GM12878 (cell line): ENCODE data around the gene DENND6B. TPM values are rescaled to one million over a fixed set of nuclear protein-coding genes. Genes with fewer than 3 reads are reported as not detected.

Experiments
- ATAC-seq: fragments of 200-7000 bp; cut with Tn5 transposase; 3 replicates; pipeline ENCODE4 v1.9.1; 2020; ENCODE audit warnings: mild to moderate bottlenecking, moderate library complexity
- BruUV-seq: library from RNA; stranded (reverse); fragments of 400-500 nt; replicated peaks from 2 replicates; lab custom pipeline; 2021; lab: Mats Ljungman, UMichigan
- CTCF ChIA-PET: fragments of 300-600 bp; sonication (Branson Sonifier 250); formaldehyde crosslinking; extraction: SDS; loops from one replicate; lab custom pipeline; 2021; ENCODE audit warnings: inconsistent platforms; lab: Yijun Ruan, JAX
- POLR2A ChIA-PET: fragments of 350-600 bp; formaldehyde crosslinking; extraction: SDS; loops from one replicate; lab custom pipeline; 2021; ENCODE audit warnings: inconsistent platforms; lab: Charles Lee
- RAD21 ChIA-PET: fragments of 300-600 bp; sonication (Branson Sonifier 250); formaldehyde crosslinking; loops from one replicate; lab custom pipeline; 2023; ENCODE audit warnings: antibody characterized with exemption; ENCODE audit not compliant: unreplicated experiment; lab: Charles Lee
- SMC1A ChIA-PET: fragments of 300-600 bp; sonication (Branson Sonifier 250); formaldehyde crosslinking; loops from one replicate; lab custom pipeline; 2023; ENCODE audit not compliant: unreplicated experiment, uncharacterized antibody; lab: Charles Lee
- DNase-seq: peaks from one replicate; pipeline ENCODE4 v3.0.0-alpha.2; 2011; ENCODE audit warnings: low read depth, low spot score
- FAIRE-seq: peaks from 3 replicates; lab custom pipeline; 2011; peaks lifted over from hg19 to GRCh38; lab: Jason Lieb, UNC
- H2AFZ ChIP-seq: 2 replicates; pipeline ENCODE4 v1.6.0; 2011; ENCODE audit warnings: low read depth, low read length, control low read depth; ENCODE audit not compliant: control insufficient read depth
- H3K27ac ChIP-seq: 2 replicates; pipeline ENCODE4 v1.5.1; 2011; ENCODE audit warnings: control low read depth; ENCODE audit not compliant: control insufficient read depth, insufficient read depth
- H3K27me3 ChIP-seq, 2 experiments: replicated peaks in 1 of 2; 2 replicates each; pipeline versions ENCODE4 v1.6.0 to v1.6.1; 2011; ENCODE audit warnings: low read length in 1 of 2; ENCODE audit not compliant: control insufficient read depth in 2 of 2, insufficient read depth in 2 of 2
- H3K36me3 ChIP-seq, 2 experiments: 2 replicates each; pipeline ENCODE4 v1.5.1; 2011; ENCODE audit warnings: low read length in 1 of 2; ENCODE audit not compliant: control insufficient read depth in 2 of 2, insufficient read depth in 2 of 2
- H3K4me1 ChIP-seq: 2 replicates; pipeline ENCODE4 v1.6.1; 2011; ENCODE audit warnings: mild to moderate bottlenecking, low read length, moderate library complexity, mixed read lengths; ENCODE audit not compliant: control insufficient read depth, insufficient read depth
- H3K4me2 ChIP-seq: 2 replicates; pipeline ENCODE4 v1.6.0; 2011; ENCODE audit warnings: control low read depth; ENCODE audit not compliant: control insufficient read depth, insufficient read depth
- H3K4me3 ChIP-seq: fragments of 200-600 bp; sonication (generic); 2 replicates; pipeline ENCODE4 v1.5.1; 2016
- H3K79me2 ChIP-seq: 2 replicates; pipeline ENCODE4 v1.6.0; 2011; ENCODE audit warnings: low read length; ENCODE audit not compliant: control insufficient read depth, insufficient read depth
- H3K9ac ChIP-seq: 2 replicates; pipeline ENCODE4 v1.8.0; 2011; ENCODE audit warnings: low read length, control low read depth, mixed read lengths; ENCODE audit not compliant: control insufficient read depth, insufficient read depth
- H3K9me3 ChIP-seq: replicated peaks from 3 replicates; pipeline ENCODE4 v1.5.1; 2011; ENCODE audit warnings: mild to moderate bottlenecking, low read length; ENCODE audit not compliant: control insufficient read depth, insufficient read depth
- H4K20me1 ChIP-seq: 2 replicates; pipeline ENCODE4 v1.6.0; 2011; ENCODE audit not compliant: control insufficient read depth, insufficient read depth
- BACH1 ChIP-seq: fragments of 450-650 bp; IDR thresholded peaks from 2 replicates; pipeline ENCODE4 v1.6.1; 2017; ENCODE audit warnings: mild to moderate bottlenecking, borderline replicate concordance
- BCL11A ChIP-seq: IDR thresholded peaks from 2 replicates; pipeline ENCODE4 v1.6.1; 2011; ENCODE audit warnings: low read depth, low read length
- BRCA1 ChIP-seq: IDR thresholded peaks from 2 replicates; pipeline ENCODE4 v1.6.1; 2011; ENCODE audit warnings: low read depth, low read length, improper control_type of control experiment
- FOXM1 ChIP-seq: IDR thresholded peaks from 2 replicates; pipeline ENCODE4 v1.6.1; 2012; ENCODE audit warnings: low read depth, mild to moderate bottlenecking, inconsistent platforms, low read length, moderate library complexity
- JUNB ChIP-seq: IDR thresholded peaks from 2 replicates; pipeline ENCODE4 v1.6.1; 2016; ENCODE audit warnings: antibody characterized with exemption, mild to moderate bottlenecking
- MAX ChIP-seq: IDR thresholded peaks from 2 replicates; pipeline ENCODE4 v1.6.1; 2012; ENCODE audit warnings: low read depth, low read length, improper control_type of control experiment
- POLR2A ChIP-seq: IDR thresholded peaks from 2 replicates; pipeline ENCODE4 v1.6.1; 2011; ENCODE audit warnings: low read depth, mild to moderate bottlenecking, low read length
- POU2F2 ChIP-seq: IDR thresholded peaks from 3 replicates; pipeline ENCODE4 v1.6.1; 2011; ENCODE audit warnings: low read depth, mild to moderate bottlenecking, low read length, borderline replicate concordance
- RFX5 ChIP-seq: IDR thresholded peaks from 2 replicates; pipeline ENCODE4 v1.6.1; 2011; ENCODE audit warnings: low read depth, low read length, improper control_type of control experiment
- SUZ12 ChIP-seq: fragments of 200-600 bp; sonication (generic); IDR thresholded peaks from one replicate; pipeline ENCODE4 v1.6.1; 2018; ENCODE audit warnings: antibody characterized with exemption, mild to moderate bottlenecking; ENCODE audit not compliant: unreplicated experiment
- TCF12 ChIP-seq: IDR thresholded peaks from 2 replicates; pipeline ENCODE4 v1.6.1; 2011; ENCODE audit warnings: low read depth, mild to moderate bottlenecking, low read length
- TCF3 ChIP-seq: IDR thresholded peaks from 2 replicates; pipeline ENCODE4 v1.6.1; 2012; ENCODE audit warnings: low read depth, mild to moderate bottlenecking, low read length, borderline replicate concordance; ENCODE audit not compliant: insufficient read depth
- WGBS: methylation state at CpG from one replicate; pipeline ENCODE4 v1.1.6; 2016; ENCODE audit warnings: low lambda C conversion rate; ENCODE audit not compliant: insufficient replicate concordance, insufficient coverage; ENCODE audit errors: missing lambda C conversion rate; 5-methylcytosine and 5-hydroxymethylcytosine counted together
- in situ Hi-C: fragments of 300-500 bp; cut with MboI; formaldehyde crosslinking; loops from 9 replicates; pipeline ENCODE4 v1.14.3; 2018; ENCODE audit warnings: mixed read lengths
- intact Hi-C: fragments of 100-400 bp; cut with micrococcal nuclease; formaldehyde crosslinking; loops from one replicate; pipeline ENCODE4 v1.14.2; 2022; ENCODE audit not compliant: unreplicated experiment
- polyA plus RNA-seq, 11 experiments: library from polyadenylated mRNA; depleted of rRNA in 4 of 11; unstranded in 6 of 11; stranded (reverse) in 5 of 11; fragments of >200 nt; fragmentation: Nextera tagmentation in 4 of 11; fragmentation: Illumina TruSeq in 1 of 11; extraction: Ambion mirVana in 4 of 11; extraction: Trizol in 1 of 11; gene quantifications; 1 replicate in 1 of 11; 2 replicates in 10 of 11; pipeline versions ENCODE4 v1.2.1 to v1.2.3, GENCODE V29; 2011 to 2016; ENCODE audit warnings: inconsistent platforms in 2 of 11, missing spikeins in 2 of 11, low read depth in 1 of 11
- total RNA-seq, 4 experiments: library from RNA; depleted of rRNA in 3 of 4; stranded (reverse); fragments of >200 nt in 3 of 4; fragmentation: Illumina TruSeq in 1 of 4; extraction: Trizol in 1 of 4; gene quantifications; 2 replicates each; pipeline versions ENCODE4 v1.2.1 to v1.2.3, GENCODE V29; 2013 to 2021
- TF ChIP-seq, protein P1 (sequence below): IDR thresholded peaks from 2 replicates; pipeline ENCODE4 v1.6.1; 2011; ENCODE audit warnings: low read depth, low read length, improper control_type of control experiment, borderline replicate concordance
- TF ChIP-seq, protein P2 (sequence below): IDR thresholded peaks from 2 replicates; pipeline ENCODE4 v1.6.1; 2012; ENCODE audit warnings: low read depth, low read length, improper control_type of control experiment
- TF ChIP-seq, protein P3 (sequence below): fragments of 450-650 bp; IDR thresholded peaks from 2 replicates; pipeline ENCODE4 v1.6.1; 2017; ENCODE audit warnings: borderline replicate concordance

DENND6B gene
- total and polyA plus RNA-seq, 10 of the 15 experiments (the other 5 are each of a cell fraction or from before 2014, with no cell fraction given): 0.72 to 11.3 (median 6.2) TPM

DNA sequence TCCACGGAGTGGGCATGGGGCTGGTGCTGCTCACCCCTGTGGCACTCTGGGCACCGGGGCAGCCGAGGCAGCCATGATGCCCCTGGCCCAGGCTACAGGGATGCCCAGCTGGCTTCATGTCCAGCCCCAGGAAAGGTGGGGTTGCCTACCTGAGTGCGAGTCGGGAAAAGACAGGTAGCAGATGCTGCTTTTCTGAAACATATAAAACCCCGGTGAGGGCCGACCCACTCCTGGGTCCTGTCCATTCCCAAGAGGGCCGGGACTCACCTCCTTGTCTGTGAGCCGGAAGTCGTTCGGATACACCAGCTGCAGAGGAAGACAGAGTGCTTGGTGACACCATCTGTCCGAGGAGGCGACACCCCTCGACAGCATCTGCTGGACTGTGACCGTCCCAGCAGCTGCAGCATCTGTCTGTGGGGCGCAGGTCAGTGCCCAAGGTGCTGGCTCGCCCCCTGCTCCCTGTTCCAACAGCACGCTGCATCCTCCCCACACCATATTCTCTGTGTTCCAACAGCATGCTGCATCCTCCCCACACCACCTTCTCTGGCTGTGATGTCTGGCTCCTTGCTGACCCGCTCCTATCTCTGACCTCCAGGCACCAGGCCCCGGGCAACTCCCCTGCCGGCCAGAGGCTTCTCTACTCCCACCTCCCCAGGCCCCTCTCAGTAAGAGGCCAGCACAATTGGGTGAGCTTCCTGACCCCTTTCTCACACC lies 8.0 kb downstream of the DENND6B start:
- in situ Hi-C loops: no loop called here
- H3K9ac ChIP-seq: no peak overlapping the region
- POLR2A ChIA-PET: no interaction called here

GRCh38 chr22:50318356-50318697 lies 8.5 kb downstream of the DENND6B start:
- Histone ChIP-seq H3K27ac (no peak overlapping the region), H3K4me1 (peaks cover 13% of the 10 kb centered on the region), H3K9me3 (no peaks in the 10 kb centered on the region), H3K9ac (no peak overlapping the region), H3K4me3 (no peak overlapping the region), H3K27me3 (no peaks in the 10 kb centered on the region), H3K36me3 (no peaks in the 10 kb centered on the region), H3K79me2 (peaks cover 10% of the 10 kb centered on the region), H3K4me2 (no peak overlapping the region), H4K20me1 (no peaks in the 10 kb centered on the region), H2AFZ (no peak overlapping the region)
- ChIA-PET SMC1A (no interaction called here), CTCF (interaction anchor here (0.6 kb wide), 1 partner anchor 10 kb away, joined by 3 read pairs; no protein-coding TSS in a partner anchor), RAD21 (no interaction called here), POLR2A (no interaction called here)
- DNase-seq: no peak
- FAIRE-seq: no peak
- intact Hi-C loops (no loop called here), in situ Hi-C loops (no loop called here)
- BruUV-seq: no TSS peak
- ATAC-seq: no peak
- WGBS: 51% methylated on average over 7 of the region's 7 CpGs
- TF ChIP-seq, protein P1, sequence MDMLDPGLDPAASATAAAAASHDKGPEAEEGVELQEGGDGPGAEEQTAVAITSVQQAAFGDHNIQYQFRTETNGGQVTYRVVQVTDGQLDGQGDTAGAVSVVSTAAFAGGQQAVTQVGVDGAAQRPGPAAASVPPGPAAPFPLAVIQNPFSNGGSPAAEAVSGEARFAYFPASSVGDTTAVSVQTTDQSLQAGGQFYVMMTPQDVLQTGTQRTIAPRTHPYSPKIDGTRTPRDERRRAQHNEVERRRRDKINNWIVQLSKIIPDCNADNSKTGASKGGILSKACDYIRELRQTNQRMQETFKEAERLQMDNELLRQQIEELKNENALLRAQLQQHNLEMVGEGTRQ: no peak
- TF ChIP-seq, protein P2, sequence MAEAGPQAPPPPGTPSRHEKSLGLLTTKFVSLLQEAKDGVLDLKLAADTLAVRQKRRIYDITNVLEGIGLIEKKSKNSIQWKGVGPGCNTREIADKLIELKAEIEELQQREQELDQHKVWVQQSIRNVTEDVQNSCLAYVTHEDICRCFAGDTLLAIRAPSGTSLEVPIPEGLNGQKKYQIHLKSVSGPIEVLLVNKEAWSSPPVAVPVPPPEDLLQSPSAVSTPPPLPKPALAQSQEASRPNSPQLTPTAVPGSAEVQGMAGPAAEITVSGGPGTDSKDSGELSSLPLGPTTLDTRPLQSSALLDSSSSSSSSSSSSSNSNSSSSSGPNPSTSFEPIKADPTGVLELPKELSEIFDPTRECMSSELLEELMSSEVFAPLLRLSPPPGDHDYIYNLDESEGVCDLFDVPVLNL: no peak
- TF ChIP-seq TCF3 (no peak), RFX5 (no peak), BACH1 (no peak), BRCA1 (no peak), MAX (no peak), POU2F2 (no peak), POLR2A (no peak)
- TF ChIP-seq, protein P3, sequence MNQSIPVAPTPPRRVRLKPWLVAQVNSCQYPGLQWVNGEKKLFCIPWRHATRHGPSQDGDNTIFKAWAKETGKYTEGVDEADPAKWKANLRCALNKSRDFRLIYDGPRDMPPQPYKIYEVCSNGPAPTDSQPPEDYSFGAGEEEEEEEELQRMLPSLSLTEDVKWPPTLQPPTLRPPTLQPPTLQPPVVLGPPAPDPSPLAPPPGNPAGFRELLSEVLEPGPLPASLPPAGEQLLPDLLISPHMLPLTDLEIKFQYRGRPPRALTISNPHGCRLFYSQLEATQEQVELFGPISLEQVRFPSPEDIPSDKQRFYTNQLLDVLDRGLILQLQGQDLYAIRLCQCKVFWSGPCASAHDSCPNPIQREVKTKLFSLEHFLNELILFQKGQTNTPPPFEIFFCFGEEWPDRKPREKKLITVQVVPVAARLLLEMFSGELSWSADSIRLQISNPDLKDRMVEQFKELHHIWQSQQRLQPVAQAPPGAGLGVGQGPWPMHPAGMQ: no peak

More for the DNA sequence above, 8.0 kb downstream of the DENND6B start:
- Histone ChIP-seq H4K20me1 (no peaks in the 10 kb centered on the region), H3K4me2 (no peak overlapping the region), H3K27ac (no peak overlapping the region), H2AFZ (no peak overlapping the region), H3K4me1 (peaks cover 13% of the 10 kb centered on the region), H3K27me3 (no peaks in the 10 kb centered on the region), H3K36me3 (no peaks in the 10 kb centered on the region), H3K4me3 (no peak overlapping the region), H3K79me2 (peaks cover 6% of the 10 kb centered on the region), H3K9me3 (no peaks in the 10 kb centered on the region)
- RAD21 ChIA-PET: interaction anchor here (0.9 kb wide), 1 partner anchor 44 kb away, joined by 3 read pairs; no protein-coding TSS in a partner anchor
- intact Hi-C loops: no loop called here
- CTCF ChIA-PET: interaction anchor here (1.8 kb wide), 1 partner anchor 43 kb away, joined by 4 read pairs; no protein-coding TSS in a partner anchor
- no peak for ATAC-seq
- BruUV-seq: no TSS peak
- no peak for DNase-seq
- no peak for FAIRE-seq
- WGBS: 25% methylated on average over 21 of the region's 21 CpGs
- TF ChIP-seq BCL11A: no peak
- no peak for TF ChIP-seq SUZ12
- TF ChIP-seq FOXM1: no peak
- no peak for TF ChIP-seq JUNB
- no peak for TF ChIP-seq TCF12
- SMC1A ChIA-PET: no interaction called here
